Natural killer cell (primary cell): ENCODE results near the gene KIF5C. TPM values are rescaled to one million over a fixed set of nuclear protein-coding genes. Genes with fewer than 3 reads are reported as not detected.

ENCODE experiments used
- ATAC-seq, 3 donors: fragments of 150-1000 bp in 2 of 3; fragments of 200-7000 bp in 1 of 3; cut with Tn5 transposase; 1 replicate in 1 of 3; 2 replicates in 2 of 3; pipeline ENCODE4 v1.10.0; 2021; ENCODE audit warnings: mild to moderate bottlenecking in 2 of 3, moderate library complexity in 2 of 3
- DNase-seq, 2 donors: peaks; one replicate each; pipeline versions ENCODE4 v3.0.0 to v3.0.0-alpha.2; 2013 to 2021; ENCODE audit warnings: mixed read lengths in 1 of 2
- H3K27ac ChIP-seq: one replicate; pipeline ENCODE4 v1.5.1; 2013; ENCODE audit warnings: mild to moderate bottlenecking, low read length
- H3K27me3 ChIP-seq: one replicate; pipeline ENCODE4 v1.6.1; 2013; ENCODE audit warnings: low read length; ENCODE audit not compliant: control insufficient read depth, insufficient read depth
- H3K36me3 ChIP-seq: one replicate; pipeline ENCODE4 v1.6.1; 2013; ENCODE audit warnings: low read length; ENCODE audit not compliant: control insufficient read depth, insufficient read depth
- H3K4me1 ChIP-seq: one replicate; pipeline ENCODE4 v1.6.1; 2013; ENCODE audit warnings: low read length; ENCODE audit not compliant: control insufficient read depth, insufficient read depth
- H3K4me3 ChIP-seq: one replicate; pipeline ENCODE4 v1.5.1; 2013; ENCODE audit warnings: low read length
- H3K9me3 ChIP-seq: one replicate; pipeline ENCODE4 v1.6.1; 2013; ENCODE audit warnings: low read length; ENCODE audit not compliant: control insufficient read depth, insufficient read depth
- H3K27ac Mint-ChIP-seq, 2 donors: one replicate each; pipeline ENCODE4 v1.8.0; 2022; ENCODE audit warnings: mild to moderate bottlenecking in 2 of 2, mixed read lengths in 2 of 2, moderate library complexity in 1 of 2
- H3K27me3 Mint-ChIP-seq, 2 donors: one replicate each; pipeline ENCODE4 v1.8.0; 2022; ENCODE audit warnings: low read depth in 2 of 2, mixed read lengths in 2 of 2
- H3K36me3 Mint-ChIP-seq: one replicate; pipeline ENCODE4 v1.8.0; 2022; ENCODE audit warnings: mixed read lengths
- H3K4me1 Mint-ChIP-seq, 2 donors: one replicate each; pipeline ENCODE4 v1.8.0; 2022; ENCODE audit warnings: mixed read lengths in 2 of 2
- H3K4me3 Mint-ChIP-seq: one replicate; pipeline ENCODE4 v1.8.0; 2022; ENCODE audit warnings: mild to moderate bottlenecking, moderate library complexity, mixed read lengths
- H3K9me3 Mint-ChIP-seq, 2 donors: one replicate each; pipeline ENCODE4 v1.8.0; 2022; ENCODE audit warnings: mixed read lengths in 2 of 2
- WGBS: methylation state at CpG from one replicate; pipeline ENCODE4 v1.1.7; 2013; ENCODE audit warnings: missing lambda C conversion rate; ENCODE audit not compliant: insufficient coverage; 5-methylcytosine and 5-hydroxymethylcytosine counted together
- intact Hi-C: fragments of 100-400 bp; cut with micrococcal nuclease; formaldehyde crosslinking; loops from one replicate; pipeline ENCODE4 v1.14.2; 2022
- total RNA-seq, 4 donors: library from RNA; stranded (reverse); fragments of 120-200 nt in 1 of 4; gene quantifications; one replicate each; pipeline versions ENCODE4 v1.2.3 to v1.2.4, GENCODE V29; 2013 to 2022
- TF ChIP-seq, protein P1 (sequence below): fragments of 200-600 bp; IDR thresholded peaks from one replicate; pipeline ENCODE4 v1.8.0; 2022; ENCODE audit warnings: antibody characterized with exemption

The KIF5C gene
- total RNA-seq, 3 donors from 2014 or later (not counting 1 experiment from before 2014, with no cell fraction given) = 0.42 to 2.7 (median 1.8) TPM

DNA sequence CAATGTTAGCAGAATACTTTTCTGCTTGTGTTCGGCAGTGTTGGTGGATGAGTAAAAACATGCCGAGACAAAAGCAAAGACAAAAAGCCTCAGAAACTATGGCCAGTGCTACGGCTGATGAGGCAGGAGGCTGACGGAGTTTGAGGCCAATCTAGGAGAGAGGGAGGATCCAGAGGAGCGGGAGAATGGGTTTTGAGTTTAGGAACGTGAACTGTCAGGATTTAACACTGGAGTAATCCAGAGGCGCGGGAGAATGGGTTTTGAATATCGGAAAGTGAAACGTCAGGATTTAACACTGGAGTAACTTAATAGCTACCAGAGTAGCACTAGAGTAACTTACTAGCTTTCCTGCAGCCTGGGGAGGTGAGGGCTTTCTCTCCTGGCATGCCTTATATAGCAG is 200.8 kb downstream of the KIF5C start:
- peaks cover 13 to 15% of the 10 kb centered on the region in 2 donors for H3K27me3 Mint-ChIP-seq
- intact Hi-C loops = no loop called here
- Histone ChIP-seq H3K9me3 (no peaks in the 10 kb centered on the region), H3K36me3 (no peaks in the 10 kb centered on the region), H3K27me3 (no peaks in the 10 kb centered on the region), H3K27ac (no peak overlapping the region), H3K4me1 (no peaks in the 10 kb centered on the region), H3K4me3 (no peak overlapping the region)
- ATAC-seq (no peak), DNase-seq (no peak)
- no peak overlapping the region for H3K27ac Mint-ChIP-seq
- H3K4me1 Mint-ChIP-seq = no peaks in the 10 kb centered on the region
- H3K36me3 Mint-ChIP-seq = no peaks in the 10 kb centered on the region
- no peaks in the 10 kb centered on the region for H3K9me3 Mint-ChIP-seq
- no peak overlapping the region for H3K4me3 Mint-ChIP-seq
- 92% methylated on average over 10 of the region's 10 CpGs for WGBS
- TF ChIP-seq, protein P1, sequence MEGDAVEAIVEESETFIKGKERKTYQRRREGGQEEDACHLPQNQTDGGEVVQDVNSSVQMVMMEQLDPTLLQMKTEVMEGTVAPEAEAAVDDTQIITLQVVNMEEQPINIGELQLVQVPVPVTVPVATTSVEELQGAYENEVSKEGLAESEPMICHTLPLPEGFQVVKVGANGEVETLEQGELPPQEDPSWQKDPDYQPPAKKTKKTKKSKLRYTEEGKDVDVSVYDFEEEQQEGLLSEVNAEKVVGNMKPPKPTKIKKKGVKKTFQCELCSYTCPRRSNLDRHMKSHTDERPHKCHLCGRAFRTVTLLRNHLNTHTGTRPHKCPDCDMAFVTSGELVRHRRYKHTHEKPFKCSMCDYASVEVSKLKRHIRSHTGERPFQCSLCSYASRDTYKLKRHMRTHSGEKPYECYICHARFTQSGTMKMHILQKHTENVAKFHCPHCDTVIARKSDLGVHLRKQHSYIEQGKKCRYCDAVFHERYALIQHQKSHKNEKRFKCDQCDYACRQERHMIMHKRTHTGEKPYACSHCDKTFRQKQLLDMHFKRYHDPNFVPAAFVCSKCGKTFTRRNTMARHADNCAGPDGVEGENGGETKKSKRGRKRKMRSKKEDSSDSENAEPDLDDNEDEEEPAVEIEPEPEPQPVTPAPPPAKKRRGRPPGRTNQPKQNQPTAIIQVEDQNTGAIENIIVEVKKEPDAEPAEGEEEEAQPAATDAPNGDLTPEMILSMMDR = no peak

Other genes with a start within 250 kb of the KIF5C start
- 10 to 100 TPM; 64.6 to 76.3 (median 66.1) TPM for gene EPC2, start 230.5 kb upstream of the KIF5C start, total RNA-seq
- gene LYPD6B, start 163.5 kb downstream of the KIF5C start, total RNA-seq = not detected